Suprapubic skin (tissue), 4 donors: ENCODE results near the gene DMTF1. TPM values are rescaled to one million over a fixed set of nuclear protein-coding genes. Genes with fewer than 3 reads are reported as not detected.

Experiments
- DNase-seq, 2 donors: peaks; one replicate each; pipeline ENCODE4 v3.0.0-alpha.2; 2019; ENCODE audit warnings: low spot score in 2 of 2
- H3K27ac ChIP-seq: fragments of 200-600 bp; sonication (generic); one replicate; pipeline ENCODE4 v1.5.1; 2019
- H3K27me3 ChIP-seq: fragments of 200-600 bp; sonication (generic); one replicate; pipeline ENCODE4 v1.5.1; 2019
- H3K36me3 ChIP-seq: fragments of 200-600 bp; sonication (generic); one replicate; pipeline ENCODE4 v1.5.1; 2019
- H3K4me1 ChIP-seq: fragments of 200-600 bp; sonication (generic); one replicate; pipeline ENCODE4 v1.5.1; 2019
- H3K4me3 ChIP-seq: fragments of 200-600 bp; sonication (generic); one replicate; pipeline ENCODE4 v1.5.1; 2019; ENCODE audit warnings: mild to moderate bottlenecking
- H3K9me3 ChIP-seq: fragments of 200-600 bp; sonication (generic); one replicate; pipeline ENCODE4 v1.5.1; 2019
- EP300 ChIP-seq: sonication (generic); formaldehyde crosslinking; IDR thresholded peaks from one replicate; pipeline ENCODE4 v1.6.1; 2017; ENCODE audit warnings: antibody characterized with exemption
- POLR2A ChIP-seq, 2 donors: fragments of 450-650 bp; IDR thresholded peaks; one replicate each; pipeline ENCODE4 v1.6.1; 2017; ENCODE audit warnings: antibody characterized with exemption in 2 of 2, mild to moderate bottlenecking in 2 of 2, moderate library complexity in 2 of 2
- POLR2AphosphoS5 ChIP-seq, 3 donors: sonication (generic); formaldehyde crosslinking; IDR thresholded peaks; one replicate each; pipeline ENCODE4 v1.6.1; 2017; ENCODE audit warnings: antibody characterized with exemption in 3 of 3
- WGBS: methylation state at CpG from one replicate; pipeline ENCODE4 v1.1.5; 2018; 5-methylcytosine and 5-hydroxymethylcytosine counted together
- total RNA-seq, 4 donors: library from RNA; depleted of rRNA; stranded (reverse); fragments of >200 nt; gene quantifications; one replicate each; pipeline ENCODE4 v1.1.0, GENCODE V29; 2016
- TF ChIP-seq, protein P1 (sequence below), 2 donors: fragments of 200-600 bp in 1 of 2; fragments of 450-650 bp in 1 of 2; sonication (generic) in 1 of 2; IDR thresholded peaks; one replicate each; pipeline ENCODE4 v1.5.1; 2016 to 2019; ENCODE audit warnings: antibody characterized with exemption in 2 of 2, mild to moderate bottlenecking in 1 of 2, moderate library complexity in 1 of 2

The DMTF1 gene
- total RNA-seq, 4 donors from 2014 or later = 42.9 to 217 (median 61.6) TPM

DNA sequence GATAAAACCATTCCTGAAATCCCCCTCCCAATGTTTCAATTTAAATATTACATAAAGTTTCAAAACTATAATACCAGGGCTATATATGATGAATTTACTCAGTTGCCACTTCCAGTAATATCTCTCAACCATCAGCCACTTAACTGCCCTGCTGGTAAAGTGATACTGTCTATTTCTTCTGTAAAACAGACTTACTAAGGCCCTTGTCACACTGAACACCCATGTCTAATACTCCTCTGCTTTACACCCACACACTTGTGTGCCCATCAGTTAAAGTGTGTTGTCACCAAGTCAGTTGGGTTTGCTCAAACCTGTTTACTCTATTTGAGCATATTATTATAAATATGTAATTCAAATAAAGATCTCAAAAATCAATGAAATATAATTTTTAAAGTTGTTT lies 29.1 kb upstream of the DMTF1 start:
- no peak overlapping the region for H3K4me3 ChIP-seq
- no peaks in the 10 kb centered on the region for H3K36me3 ChIP-seq
- no peak for TF ChIP-seq POLR2AphosphoS5 (IDR thresholded peaks at IDR 0.05)
- TF ChIP-seq POLR2A (IDR thresholded peaks at IDR 0.05) = no peak
- TF ChIP-seq, protein P1, sequence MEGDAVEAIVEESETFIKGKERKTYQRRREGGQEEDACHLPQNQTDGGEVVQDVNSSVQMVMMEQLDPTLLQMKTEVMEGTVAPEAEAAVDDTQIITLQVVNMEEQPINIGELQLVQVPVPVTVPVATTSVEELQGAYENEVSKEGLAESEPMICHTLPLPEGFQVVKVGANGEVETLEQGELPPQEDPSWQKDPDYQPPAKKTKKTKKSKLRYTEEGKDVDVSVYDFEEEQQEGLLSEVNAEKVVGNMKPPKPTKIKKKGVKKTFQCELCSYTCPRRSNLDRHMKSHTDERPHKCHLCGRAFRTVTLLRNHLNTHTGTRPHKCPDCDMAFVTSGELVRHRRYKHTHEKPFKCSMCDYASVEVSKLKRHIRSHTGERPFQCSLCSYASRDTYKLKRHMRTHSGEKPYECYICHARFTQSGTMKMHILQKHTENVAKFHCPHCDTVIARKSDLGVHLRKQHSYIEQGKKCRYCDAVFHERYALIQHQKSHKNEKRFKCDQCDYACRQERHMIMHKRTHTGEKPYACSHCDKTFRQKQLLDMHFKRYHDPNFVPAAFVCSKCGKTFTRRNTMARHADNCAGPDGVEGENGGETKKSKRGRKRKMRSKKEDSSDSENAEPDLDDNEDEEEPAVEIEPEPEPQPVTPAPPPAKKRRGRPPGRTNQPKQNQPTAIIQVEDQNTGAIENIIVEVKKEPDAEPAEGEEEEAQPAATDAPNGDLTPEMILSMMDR (IDR thresholded peaks at IDR 0.05) = no peak
- TF ChIP-seq EP300 = no peak
- DNase-seq = no peak
- H3K4me1 ChIP-seq = no peaks in the 10 kb centered on the region
- H3K27ac ChIP-seq = no peak overlapping the region
- no peaks in the 10 kb centered on the region for H3K9me3 ChIP-seq
- H3K27me3 ChIP-seq = no peaks in the 10 kb centered on the region

DNA sequence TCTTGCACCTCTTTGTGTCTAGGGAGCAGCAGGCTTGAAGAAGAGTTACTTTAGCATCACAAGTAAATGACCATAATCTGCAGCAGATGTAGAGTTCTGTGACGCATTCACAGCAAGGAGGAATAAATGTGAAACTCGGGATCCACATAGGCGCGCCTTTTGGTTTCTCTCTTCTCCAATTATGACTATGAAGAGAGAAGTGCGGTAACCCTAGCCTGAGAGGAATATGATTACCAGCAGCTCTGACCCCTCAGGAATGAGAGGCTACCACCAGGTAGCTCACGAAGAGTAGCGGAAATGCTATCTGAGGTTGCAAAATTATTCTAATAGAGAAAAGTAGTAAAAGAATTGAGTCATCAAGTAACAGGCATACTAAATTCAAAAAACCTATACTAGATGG lies 25.2 kb upstream of the DMTF1 start:
- H3K36me3 ChIP-seq = no peaks in the 10 kb centered on the region
- WGBS = 94% methylated on average over 7 of the region's 7 CpGs
- H3K27me3 ChIP-seq = no peaks in the 10 kb centered on the region
- no peaks in the 10 kb centered on the region for H3K9me3 ChIP-seq
- DNase-seq = no peak
- H3K4me3 ChIP-seq = no peak overlapping the region
- H3K27ac ChIP-seq = no peak overlapping the region
- no peaks in the 10 kb centered on the region for H3K4me1 ChIP-seq
- TF ChIP-seq POLR2AphosphoS5 (IDR thresholded peaks at IDR 0.05) (no peak), POLR2A (IDR thresholded peaks at IDR 0.05) (no peak), EP300 (no peak)
- TF ChIP-seq, protein P1 (IDR thresholded peaks at IDR 0.05) = no peak

DNA sequence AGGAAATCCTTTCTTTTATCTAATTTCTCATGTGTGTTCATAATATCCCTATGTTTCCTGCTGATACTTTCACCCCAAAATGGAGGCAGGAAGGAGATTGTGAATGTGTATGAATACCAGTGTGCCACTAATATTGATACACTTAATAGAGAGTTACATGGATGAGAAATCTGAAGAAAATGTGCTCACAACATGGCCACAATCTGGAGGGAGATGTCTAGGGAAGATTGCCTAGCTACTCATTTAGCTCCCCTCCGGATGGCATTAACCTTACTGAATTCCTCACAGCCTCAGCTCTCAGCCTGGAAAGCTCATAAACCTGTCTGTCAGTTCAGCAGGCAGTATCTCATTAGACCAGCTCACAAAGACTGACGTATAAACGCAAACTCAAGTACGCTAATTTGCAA lies 23.4 kb upstream of the DMTF1 start:
- WGBS = 47% methylated on average over 4 of the region's 4 CpGs
- Histone ChIP-seq H3K27ac (no peak overlapping the region), H3K36me3 (no peaks in the 10 kb centered on the region), H3K4me3 (no peak overlapping the region), H3K4me1 (no peaks in the 10 kb centered on the region), H3K27me3 (no peaks in the 10 kb centered on the region), H3K9me3 (no peaks in the 10 kb centered on the region)
- DNase-seq = no peak
- TF ChIP-seq POLR2A (IDR thresholded peaks at IDR 0.05) (no peak), POLR2AphosphoS5 (IDR thresholded peaks at IDR 0.05) (no peak), EP300 (no peak)
- TF ChIP-seq, protein P1 (IDR thresholded peaks at IDR 0.05) = no peak

DNA sequence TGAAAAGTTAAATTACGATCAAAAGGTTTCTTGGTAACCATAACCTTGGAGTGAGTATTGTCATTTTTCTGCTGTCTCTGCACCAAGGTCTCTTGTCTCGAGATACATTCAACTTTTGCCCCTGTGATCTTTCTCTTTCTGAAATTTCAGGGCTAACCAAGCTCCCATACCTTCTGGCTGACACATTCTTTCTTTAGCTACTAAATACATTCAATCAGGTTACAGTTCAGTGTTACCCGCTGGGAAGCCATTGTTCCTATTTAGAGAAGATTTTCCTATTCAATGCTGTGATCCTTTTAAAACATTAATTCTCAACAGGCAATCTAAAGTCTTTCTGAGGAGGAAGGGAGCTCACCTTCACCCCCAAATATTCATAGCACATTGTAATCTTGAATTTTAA lies 22.9 kb upstream of the DMTF1 start:
- Histone ChIP-seq H3K27ac (no peak overlapping the region), H3K36me3 (no peaks in the 10 kb centered on the region), H3K4me1 (no peaks in the 10 kb centered on the region), H3K9me3 (no peaks in the 10 kb centered on the region), H3K27me3 (no peaks in the 10 kb centered on the region), H3K4me3 (no peak overlapping the region)
- TF ChIP-seq EP300 (no peak), POLR2A (IDR thresholded peaks at IDR 0.05) (no peak), POLR2AphosphoS5 (IDR thresholded peaks at IDR 0.05) (no peak)
- TF ChIP-seq, protein P1 (IDR thresholded peaks at IDR 0.05) = no peak
- no peak for DNase-seq
- 71% methylated on average over 3 of the region's 3 CpGs for WGBS

DNA sequence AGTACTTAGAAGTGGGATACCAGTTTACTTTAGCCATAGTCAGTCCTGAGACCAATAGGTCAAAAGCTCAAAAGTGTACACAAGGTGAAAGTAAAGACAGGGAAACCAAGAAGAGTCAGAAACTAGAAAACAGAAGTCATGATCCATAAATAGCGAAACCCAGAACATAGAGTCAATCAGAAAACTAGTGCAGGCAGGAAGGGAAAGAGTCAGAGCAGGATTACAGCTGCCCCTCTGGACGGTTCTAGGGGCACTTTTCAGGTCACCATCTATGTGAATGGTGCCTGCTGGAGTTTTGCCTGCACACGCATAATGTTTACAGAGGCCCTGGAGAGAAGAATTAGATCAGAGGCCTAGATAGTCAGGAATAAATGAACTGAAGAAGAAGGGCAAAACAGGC lies 22.4 kb upstream of the DMTF1 start:
- Histone ChIP-seq H3K27me3 (no peaks in the 10 kb centered on the region), H3K4me3 (no peak overlapping the region), H3K27ac (no peak overlapping the region), H3K4me1 (no peaks in the 10 kb centered on the region), H3K36me3 (no peaks in the 10 kb centered on the region), H3K9me3 (no peaks in the 10 kb centered on the region)
- no peak for DNase-seq
- WGBS = 70% methylated on average over 3 of the region's 3 CpGs
- no peak for TF ChIP-seq POLR2A (IDR thresholded peaks at IDR 0.05)
- TF ChIP-seq POLR2AphosphoS5 (IDR thresholded peaks at IDR 0.05) = no peak
- TF ChIP-seq, protein P1 (IDR thresholded peaks at IDR 0.05) = no peak
- TF ChIP-seq EP300 = no peak
